Type B pancreatic cell (in vitro differentiated cells): ENCODE data around the gene TAF7. TPM values are rescaled to one million over a fixed set of nuclear protein-coding genes. Genes with fewer than 3 reads are reported as not detected.
"Not testable (repeated sequence)": the region's sequence is repeated elsewhere in the genome, so short reads cannot be mapped to it uniquely, and the experiment has no call there.

ENCODE experiments used
- DNase-seq: peaks from one replicate; pipeline ENCODE4 v3.0.0; 2021; ENCODE audit warnings: mixed read lengths; ENCODE audit not compliant: unreplicated experiment; ENCODE audit errors: extremely low spot score
- H3K27ac Mint-ChIP-seq: 2 replicates; pipeline ENCODE4 v1.8.0; 2021; ENCODE audit warnings: mild to moderate bottlenecking, mixed read lengths
- H3K27me3 Mint-ChIP-seq: 2 replicates; pipeline ENCODE4 v1.8.0; 2021; ENCODE audit warnings: mixed read lengths
- H3K36me3 Mint-ChIP-seq: 2 replicates; pipeline ENCODE4 v1.8.0; 2021; ENCODE audit warnings: mixed read lengths
- H3K4me1 Mint-ChIP-seq: one replicate; pipeline ENCODE4 v1.8.0; 2021; ENCODE audit warnings: mixed read lengths; ENCODE audit not compliant: unreplicated experiment
- H3K4me3 Mint-ChIP-seq: 2 replicates; pipeline ENCODE4 v1.8.0; 2021; ENCODE audit warnings: mild to moderate bottlenecking, mixed read lengths
- H3K9me3 Mint-ChIP-seq: 2 replicates; pipeline ENCODE4 v1.8.0; 2021; ENCODE audit warnings: mixed read lengths
- CTCF ChIP-seq: fragments of 200-600 bp; sonication (generic); conservative IDR thresholded peaks from 2 replicates; pipeline ENCODE4 v1.5.0; 2021; ENCODE audit warnings: antibody characterized with exemption, mild to moderate bottlenecking
- total RNA-seq: library from RNA; stranded (reverse); gene quantifications from 2 replicates; pipeline ENCODE4 v1.2.1, GENCODE V29; 2021; ENCODE audit warnings: low replicate concordance

TAF7 gene
- total RNA-seq, 1 donor from 2014 or later: 92.0 TPM

GRCh38 chr5:141328231-141328630 lies 7.6 kb upstream of the TAF7 start:
- no peak overlapping the region for H3K4me3 Mint-ChIP-seq
- peaks cover 5% of the 10 kb centered on the region for H3K36me3 Mint-ChIP-seq
- no peaks in the 10 kb centered on the region for H3K4me1 Mint-ChIP-seq
- peaks cover 10% of the 10 kb centered on the region for H3K9me3 Mint-ChIP-seq
- no peak for TF ChIP-seq CTCF
- no peak overlapping the region for H3K27ac Mint-ChIP-seq
- no peaks in the 10 kb centered on the region for H3K27me3 Mint-ChIP-seq
- no peak for DNase-seq

GRCh38 chr5:141326088-141326854 lies 5.7 kb upstream of the TAF7 start:
- H3K36me3 Mint-ChIP-seq: peaks cover 5% of the 10 kb centered on the region
- H3K4me1 Mint-ChIP-seq: no peaks in the 10 kb centered on the region
- peaks cover 14% of the 10 kb centered on the region for H3K9me3 Mint-ChIP-seq
- H3K4me3 Mint-ChIP-seq: peak overlapping the region; percentile 87
- H3K27ac Mint-ChIP-seq: peak overlapping the region; percentile 77
- no peaks in the 10 kb centered on the region for H3K27me3 Mint-ChIP-seq
- DNase-seq: no peak
- TF ChIP-seq CTCF: peak; percentile 63

GRCh38 chr5:141322261-141322660 lies 1.7 kb upstream of the TAF7 start:
- Mint-ChIP-seq H3K27me3 (peaks cover 5% of the 10 kb centered on the region), H3K36me3 (peaks cover 37% of the 10 kb centered on the region), H3K27ac (peak overlapping the region; percentile 18), H3K9me3 (peaks cover 35% of the 10 kb centered on the region), H3K4me3 (peak overlapping the region; percentile 60), H3K4me1 (peaks cover 12% of the 10 kb centered on the region)
- no peak for TF ChIP-seq CTCF
- DNase-seq: no peak

- Mint-ChIP-seq H3K4me1 (peaks cover 12% of the 10 kb centered on the region), H3K27me3 (peaks cover 5% of the 10 kb centered on the region), H3K36me3 (peaks cover 48% of the 10 kb centered on the region), H3K9me3 (peaks cover 40% of the 10 kb centered on the region), H3K27ac (peak overlapping the region; percentile 100), H3K4me3 (peak overlapping the region; percentile 99)
- DNase-seq: no peak
- TF ChIP-seq CTCF: no peak
Observed at GRCh38 chr5:141319699-141320098, 885 bp downstream of the TAF7 start.

GRCh38 chr5:141319202-141319601 lies 1.4 kb downstream of the TAF7 start:
- H3K36me3 Mint-ChIP-seq: peaks cover 53% of the 10 kb centered on the region
- peaks cover 5% of the 10 kb centered on the region for H3K27me3 Mint-ChIP-seq
- H3K9me3 Mint-ChIP-seq: peaks cover 43% of the 10 kb centered on the region

GRCh38 chr5:141316963-141317362 lies 3.6 kb downstream of the TAF7 start:
- not testable (repeated sequence) for H3K4me3 Mint-ChIP-seq, H3K27ac Mint-ChIP-seq, H3K27me3 Mint-ChIP-seq, DNase-seq
- peaks cover 48% of the 10 kb centered on the region for H3K9me3 Mint-ChIP-seq
- H3K4me1 Mint-ChIP-seq: peaks cover 12% of the 10 kb centered on the region
- H3K36me3 Mint-ChIP-seq: peaks cover 72% of the 10 kb centered on the region

More at GRCh38 chr5:141319202-141319601, 1.4 kb downstream of the TAF7 start:
- no peak for TF ChIP-seq CTCF
- DNase-seq: no peak
- Mint-ChIP-seq H3K4me1 (peaks cover 12% of the 10 kb centered on the region), H3K4me3 (peak overlapping the region; percentile 99), H3K27ac (peak overlapping the region; percentile 100)
